Superior temporal gyrus (tissue), 1 donor: ENCODE data around the gene TRPV5.

Experiments used
- DNase-seq: peaks from one replicate; pipeline ENCODE4 v3.0.0-alpha.2; 2016; ENCODE audit errors: extremely low spot score

The TRPV5 gene

DNA sequence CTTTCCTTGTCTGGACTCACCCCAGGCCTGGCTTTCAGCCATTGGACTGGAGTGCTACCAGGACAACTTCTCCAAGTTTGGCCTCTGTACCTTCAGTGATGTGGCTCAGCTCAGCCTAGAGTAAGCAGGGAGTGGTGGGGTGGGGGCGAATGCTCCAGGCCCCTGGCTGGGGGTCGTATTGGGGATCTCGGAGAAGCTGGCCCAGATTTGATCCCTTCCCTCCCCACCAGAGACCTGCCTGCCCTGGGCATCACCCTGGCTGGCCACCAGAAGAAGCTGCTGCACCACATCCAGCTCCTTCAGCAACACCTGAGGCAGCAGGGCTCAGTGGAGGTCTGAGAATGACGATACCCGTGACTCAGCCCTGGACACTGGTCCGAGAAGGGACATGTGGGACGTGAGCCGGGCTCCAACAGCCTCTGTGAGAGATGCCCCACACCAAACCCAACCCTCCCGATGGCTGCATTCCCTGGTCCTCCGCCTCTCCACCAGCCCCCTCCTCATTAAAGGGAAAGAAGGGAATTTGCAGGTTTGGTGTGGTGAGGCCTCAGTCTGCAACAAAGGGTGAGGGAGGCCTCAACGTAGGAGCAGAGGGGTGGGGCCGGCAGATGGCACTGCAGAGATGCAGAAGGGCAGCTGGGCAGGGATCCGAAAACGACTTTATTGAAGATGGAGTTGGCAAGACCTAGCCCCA is 62.8 kb downstream of the TRPV5 start:
- no peak for DNase-seq

- no peak for DNase-seq
Observed at GRCh38 chr7:142870147-142870559, 63.4 kb downstream of the TRPV5 start.

DNA sequence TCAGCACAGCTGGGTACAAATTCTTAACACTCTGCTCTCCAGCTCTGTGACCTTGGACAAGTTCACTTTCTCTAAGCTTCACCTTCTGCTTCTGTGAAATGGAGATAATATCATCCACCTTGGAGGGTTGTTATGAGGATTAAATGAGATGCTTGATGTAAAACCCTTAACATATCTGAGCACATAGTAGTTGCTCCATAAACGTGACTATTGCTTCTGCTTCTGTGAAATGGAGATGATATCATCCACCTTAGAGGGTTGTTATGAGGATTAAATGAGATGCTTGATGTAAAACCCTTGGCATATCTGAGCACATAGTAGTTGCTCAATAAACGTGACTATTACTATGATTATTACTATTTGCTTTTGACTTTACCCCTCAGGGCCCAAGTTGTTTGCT is 64.1 kb downstream of the TRPV5 start:
- no peak for DNase-seq

GRCh38 chr7:142868986-142869415 is 64.5 kb downstream of the TRPV5 start:
- no peak for DNase-seq

GRCh38 chr7:142868188-142868985 is 65.2 kb downstream of the TRPV5 start:
- DNase-seq, result no peak

DNA sequence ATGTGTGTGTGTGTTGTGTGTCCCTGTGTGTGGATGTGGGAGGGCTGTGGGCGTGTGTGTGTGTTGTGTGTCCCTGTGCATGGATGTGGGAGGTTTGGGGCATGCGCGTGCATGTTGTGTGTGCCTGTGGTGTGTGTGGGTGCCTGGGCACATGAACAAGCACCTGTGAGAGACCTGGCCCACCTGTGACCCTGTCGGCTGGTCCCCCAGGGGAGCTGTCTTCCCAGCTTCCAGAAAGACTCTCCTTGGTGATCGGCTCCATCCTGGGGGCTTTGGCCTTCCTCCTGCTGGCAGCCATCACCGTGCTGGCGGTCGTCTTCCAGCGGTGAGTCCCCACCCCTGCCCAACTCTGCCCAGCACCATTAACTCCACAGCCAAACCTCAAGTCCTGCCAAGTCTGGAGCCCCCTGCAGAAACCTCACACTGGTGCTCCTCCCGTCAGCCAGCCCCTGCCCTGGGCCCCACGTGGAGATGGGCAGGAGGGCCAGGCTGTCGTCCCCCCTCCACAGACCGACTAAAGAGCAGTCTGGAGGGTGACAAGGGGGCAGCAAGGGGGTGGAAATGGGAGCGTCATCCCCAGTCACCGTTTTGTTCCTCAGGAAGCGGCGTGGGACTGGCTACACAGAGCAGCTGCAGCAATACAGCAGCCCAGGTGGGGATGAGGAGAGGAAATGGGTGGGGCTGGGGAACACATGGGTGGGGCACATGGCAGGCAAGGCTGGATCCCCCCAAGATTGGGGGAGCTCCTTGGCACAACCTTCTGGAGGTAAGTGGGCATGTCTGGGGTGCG is 66.0 kb downstream of the TRPV5 start:
- DNase-seq, result no peak

DNA sequence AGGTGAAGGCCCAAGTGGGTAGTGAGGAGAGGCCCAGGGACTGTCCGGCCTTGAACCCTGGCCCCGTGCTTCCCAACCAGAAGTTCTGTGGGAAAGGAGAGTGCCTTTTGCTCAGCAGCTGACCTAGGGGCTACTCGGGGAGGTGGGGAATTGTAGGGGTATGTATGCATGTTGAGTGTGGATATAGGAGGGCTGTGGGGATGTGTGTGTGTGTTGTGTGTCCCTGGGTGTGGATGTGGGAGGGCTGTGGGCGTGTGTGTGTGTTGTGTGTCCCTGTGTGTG is 66.5 kb downstream of the TRPV5 start:
- no peak for DNase-seq

DNA sequence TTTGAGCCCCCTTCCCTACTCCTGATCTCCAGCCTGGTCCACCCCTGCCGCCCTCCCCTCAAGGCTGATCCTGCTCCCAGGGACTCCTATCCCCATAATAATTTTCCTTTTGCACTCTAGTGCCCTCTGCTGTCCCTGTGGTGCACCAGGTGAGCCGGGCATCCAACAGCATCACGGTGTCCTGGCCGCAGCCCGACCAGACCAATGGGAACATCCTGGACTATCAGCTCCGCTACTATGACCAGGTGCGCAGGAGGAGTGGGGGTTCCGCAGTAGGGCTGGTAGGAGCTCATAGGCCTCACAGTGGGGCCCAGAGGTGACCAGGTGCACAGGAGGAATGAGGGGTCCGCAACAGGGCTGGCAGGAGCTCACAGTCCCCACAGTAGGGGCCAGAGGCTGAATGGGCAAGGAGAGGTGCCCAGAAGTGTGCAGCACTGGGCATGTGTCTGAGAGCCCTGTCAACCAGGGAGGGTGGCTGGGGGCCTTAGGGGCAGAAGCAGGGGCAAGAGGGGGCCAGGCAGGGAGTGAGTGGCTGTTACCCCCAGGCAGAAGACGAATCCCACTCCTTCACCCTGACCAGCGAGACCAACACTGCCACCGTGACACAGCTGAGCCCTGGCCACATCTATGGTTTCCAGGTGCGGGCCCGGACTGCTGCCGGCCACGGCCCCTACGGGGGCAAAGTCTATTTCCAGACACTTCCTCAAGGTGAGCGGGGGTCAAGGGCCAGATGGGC is 67.0 kb downstream of the TRPV5 start:
- DNase-seq, result peak; percentile 42

DNA sequence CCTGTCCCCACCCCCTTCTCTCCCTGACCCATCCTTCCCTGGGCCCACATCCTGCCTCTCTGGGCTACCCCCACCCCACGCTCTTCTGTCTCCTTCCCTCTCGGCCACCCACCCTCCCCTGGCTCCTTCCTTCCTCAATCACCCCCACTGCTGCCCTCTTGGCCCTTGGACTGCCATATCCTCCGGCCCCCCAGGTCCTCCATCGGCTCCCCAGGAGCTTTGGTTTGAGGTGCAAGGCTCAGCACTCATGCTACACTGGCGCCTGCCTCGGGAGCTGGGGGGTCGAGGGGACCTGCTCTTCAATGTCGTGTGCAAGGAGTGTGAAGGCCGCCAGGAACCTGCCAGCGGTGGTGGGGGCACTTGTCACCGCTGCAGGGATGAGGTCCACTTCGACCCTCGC is 67.8 kb downstream of the TRPV5 start:
- no peak for DNase-seq

DNA sequence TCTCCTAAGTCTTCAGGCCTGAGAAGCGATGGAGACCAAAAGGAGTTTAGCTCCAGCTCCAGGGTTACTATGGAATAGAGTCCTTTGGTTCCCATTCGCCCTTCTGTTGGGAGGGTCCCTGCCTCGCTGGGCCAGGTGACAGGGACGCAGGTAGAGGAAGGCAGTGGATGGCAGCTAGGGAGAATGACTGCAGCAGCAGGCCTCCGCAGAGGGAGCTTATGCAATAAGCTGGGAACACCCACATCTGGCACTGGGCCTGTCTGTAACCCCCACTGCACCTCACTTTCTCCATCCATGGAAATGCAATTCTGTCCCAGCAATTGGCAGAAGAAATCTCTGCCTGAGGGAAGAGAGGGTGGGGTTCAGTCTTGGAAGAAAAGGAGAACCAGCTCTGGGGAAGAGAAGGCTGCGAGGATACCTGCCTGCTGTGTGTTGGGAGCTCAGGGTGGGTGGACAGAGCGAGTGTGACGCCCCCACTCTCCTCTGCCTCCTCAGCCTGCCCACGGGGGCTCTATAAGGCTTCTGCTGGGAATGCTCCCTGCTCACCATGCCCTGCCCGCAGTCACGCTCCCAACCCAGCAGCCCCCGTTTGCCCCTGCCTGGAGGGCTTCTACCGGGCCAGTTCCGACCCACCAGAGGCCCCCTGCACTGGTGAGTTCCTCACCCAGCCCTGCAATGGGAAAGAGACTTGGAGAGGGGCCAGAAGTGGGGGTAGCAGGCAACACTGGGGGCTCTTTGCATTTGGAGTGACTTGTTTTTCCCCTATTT is 68.4 kb downstream of the TRPV5 start:
- peak; percentile 63 for DNase-seq

GRCh38 chr7:142863891-142864685 is 69.5 kb downstream of the TRPV5 start:
- no peak for DNase-seq

- no peak for DNase-seq
Observed at GRCh38 chr7:142862786-142863400, 70.7 kb downstream of the TRPV5 start.

- no peak for DNase-seq
Observed at GRCh38 chr7:142862351-142862750, 71.2 kb downstream of the TRPV5 start.

DNA sequence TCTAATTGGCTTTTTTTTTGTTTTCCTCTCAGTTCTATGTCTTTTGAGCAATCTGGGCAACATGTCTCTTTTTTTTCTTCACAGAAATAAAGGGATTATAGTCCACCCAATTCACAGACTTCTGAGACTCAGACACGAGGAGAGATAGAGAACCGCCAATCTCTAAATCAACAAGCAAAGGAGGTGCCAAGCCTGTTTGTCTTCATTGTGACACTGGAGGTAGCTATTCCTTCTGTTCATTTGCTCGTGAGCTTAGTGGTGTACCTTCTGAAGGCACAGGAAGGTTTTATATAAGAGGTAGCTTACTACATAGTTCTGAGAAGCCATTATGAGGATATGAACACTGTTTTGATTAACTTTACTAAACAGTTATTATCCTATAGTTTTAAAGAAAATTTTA is 72.6 kb downstream of the TRPV5 start:
- DNase-seq, result no peak

GRCh38 chr7:142859829-142860228 is 73.7 kb downstream of the TRPV5 start:
- DNase-seq, result peak; percentile 33

DNA sequence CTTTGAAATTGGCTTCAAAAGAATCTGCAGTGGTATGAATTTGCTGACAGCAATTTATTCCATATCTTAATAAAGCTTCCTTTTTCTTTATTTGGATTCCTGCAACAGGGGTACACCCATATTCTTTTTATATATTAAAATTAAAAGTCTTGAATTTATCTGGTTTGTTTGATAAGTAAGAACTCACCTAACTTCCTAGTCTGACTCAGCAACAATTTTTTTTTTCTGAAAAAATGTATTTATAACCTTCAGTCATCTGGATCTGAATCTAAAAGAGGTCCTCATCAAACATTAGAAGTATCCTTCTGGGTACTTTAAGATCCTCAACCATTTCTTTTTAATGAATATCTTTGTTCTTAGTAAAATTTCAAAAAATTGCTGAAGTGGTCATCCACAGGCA is 74.1 kb downstream of the TRPV5 start:
- no peak for DNase-seq
